Activated CD8-positive, alpha-beta memory T cell treated with anti-CD3 and anti-CD28 coated beads, Interleukin-2, amount 50 U/mL, for 48 hours (primary cell): ENCODE results near the gene FHAD1.

Source experiments
- DNase-seq: peaks from one replicate; pipeline ENCODE4 v3.0.0-alpha.2; 2020

The FHAD1 gene

DNA sequence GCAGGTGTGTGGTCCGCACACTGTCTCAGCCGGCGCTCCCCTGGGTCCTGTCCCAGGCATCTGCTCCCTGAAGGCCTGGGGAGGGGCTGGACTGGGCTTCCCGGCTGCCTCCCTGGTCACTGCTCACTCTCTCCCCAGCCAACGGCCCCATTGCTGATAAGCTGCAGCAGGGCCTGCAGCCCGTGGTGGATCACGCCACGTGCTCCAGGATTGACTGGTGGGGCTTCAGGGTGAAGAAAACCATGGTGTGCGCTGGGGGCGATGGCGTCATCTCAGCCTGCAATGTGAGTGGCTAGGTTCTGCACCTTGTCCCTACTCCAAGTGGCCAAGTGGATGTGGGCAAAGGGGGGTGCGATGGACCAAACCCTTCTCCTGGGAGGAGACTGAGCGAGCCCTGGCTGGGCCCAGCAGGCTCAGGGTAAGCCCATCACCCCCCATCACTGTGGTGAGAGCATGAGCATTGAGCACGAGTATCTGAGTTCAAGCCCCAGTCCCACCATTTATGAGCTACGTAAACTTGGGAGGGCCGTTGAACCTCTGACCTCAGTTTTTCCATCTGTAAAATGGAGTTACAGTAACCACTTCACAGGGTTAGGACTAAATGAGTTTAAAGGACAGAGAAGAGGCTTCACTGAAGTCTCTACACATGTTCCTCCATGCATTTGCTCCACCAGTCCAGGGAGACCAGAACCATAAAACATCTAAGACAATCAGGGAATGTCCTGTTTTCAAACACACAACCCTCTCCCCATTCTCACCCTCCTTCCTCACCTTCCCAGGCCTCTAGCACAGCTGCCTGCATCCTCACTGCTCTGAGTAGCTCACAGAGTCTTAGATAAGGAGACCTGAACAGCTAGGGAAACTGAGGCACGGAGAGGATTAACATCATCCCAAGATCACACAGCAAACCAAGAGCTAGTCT, 197.7 kb downstream of the FHAD1 start:
- no peak for DNase-seq

DNA sequence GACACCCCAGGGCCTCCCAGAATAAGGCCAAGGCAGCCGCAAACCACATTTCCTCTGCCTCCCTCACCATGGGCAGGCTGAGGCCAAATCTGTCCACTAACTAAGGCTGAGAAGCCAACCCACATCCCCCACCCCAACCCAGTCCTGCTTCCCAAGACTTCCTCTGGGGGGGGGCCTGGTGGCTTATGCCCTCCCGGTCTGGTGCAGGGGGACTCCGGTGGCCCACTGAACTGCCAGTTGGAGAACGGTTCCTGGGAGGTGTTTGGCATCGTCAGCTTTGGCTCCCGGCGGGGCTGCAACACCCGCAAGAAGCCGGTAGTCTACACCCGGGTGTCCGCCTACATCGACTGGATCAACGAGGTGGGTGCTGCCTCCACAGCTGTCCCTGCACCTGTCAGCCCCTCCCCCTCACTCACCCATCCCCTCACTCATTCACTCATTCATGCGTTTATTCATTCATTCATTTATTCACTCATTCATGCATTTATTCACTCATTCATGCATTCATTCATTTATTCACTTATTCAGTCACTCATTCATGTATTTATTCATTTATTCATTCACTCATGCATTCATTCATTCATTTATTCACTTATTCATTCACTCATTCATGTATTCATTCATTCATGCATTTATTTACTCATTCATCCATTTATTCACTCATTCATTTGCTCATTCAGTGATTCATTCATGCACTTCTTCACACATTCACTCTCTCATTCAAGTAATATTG, 198.5 kb downstream of the FHAD1 start:
- no peak for DNase-seq

DNA sequence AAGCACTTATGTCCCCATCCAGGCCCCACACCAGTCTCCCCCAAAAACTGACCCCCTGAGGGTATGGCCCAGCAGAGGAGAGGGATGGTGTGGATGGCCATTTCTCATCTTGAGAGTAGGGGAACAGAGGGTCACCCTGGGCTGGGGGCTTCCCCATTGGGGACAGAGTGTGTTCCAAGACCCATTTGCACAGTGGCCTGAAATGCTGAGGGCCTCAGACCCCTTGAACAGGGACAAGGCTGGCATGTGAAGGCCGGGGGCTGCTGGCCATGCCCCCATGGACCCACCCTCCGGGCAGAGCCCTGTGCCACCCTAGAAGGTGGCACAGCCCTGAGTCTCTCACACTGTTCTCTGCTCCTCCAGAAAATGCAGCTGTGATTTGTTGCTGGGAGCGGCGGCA, 199.2 kb downstream of the FHAD1 start:
- DNase-seq, result no peak
